HepG2 (cell line): ENCODE measurements around the gene PALM.

ENCODE experiments used
- RFX5 ChIP-seq: IDR thresholded peaks from 2 replicates; pipeline ENCODE4 v1.6.1; 2011; ENCODE audit warnings: low read depth, low read length, improper control_type of control experiment
- ZNF138 ChIP-seq: sonication (generic); formaldehyde crosslinking; IDR thresholded peaks from 2 replicates; pipeline ENCODE4 v1.5.0; 2020; ENCODE audit warnings: mild to moderate bottlenecking, low read depth, missing genetic modification reagents
- TF ChIP-seq, protein P1 (sequence below): sonication (generic); formaldehyde crosslinking; IDR thresholded peaks from 2 replicates; pipeline ENCODE4 v1.8.1; 2023; ENCODE audit warnings: mild to moderate bottlenecking, moderate library complexity, missing genetic modification reagents
- TF ChIP-seq, protein P2 (sequence below): sonication (generic); formaldehyde crosslinking; IDR thresholded peaks from 2 replicates; pipeline ENCODE4 v1.5.0; 2020; ENCODE audit warnings: mild to moderate bottlenecking, missing genetic modification reagents, moderate library complexity

DNA sequence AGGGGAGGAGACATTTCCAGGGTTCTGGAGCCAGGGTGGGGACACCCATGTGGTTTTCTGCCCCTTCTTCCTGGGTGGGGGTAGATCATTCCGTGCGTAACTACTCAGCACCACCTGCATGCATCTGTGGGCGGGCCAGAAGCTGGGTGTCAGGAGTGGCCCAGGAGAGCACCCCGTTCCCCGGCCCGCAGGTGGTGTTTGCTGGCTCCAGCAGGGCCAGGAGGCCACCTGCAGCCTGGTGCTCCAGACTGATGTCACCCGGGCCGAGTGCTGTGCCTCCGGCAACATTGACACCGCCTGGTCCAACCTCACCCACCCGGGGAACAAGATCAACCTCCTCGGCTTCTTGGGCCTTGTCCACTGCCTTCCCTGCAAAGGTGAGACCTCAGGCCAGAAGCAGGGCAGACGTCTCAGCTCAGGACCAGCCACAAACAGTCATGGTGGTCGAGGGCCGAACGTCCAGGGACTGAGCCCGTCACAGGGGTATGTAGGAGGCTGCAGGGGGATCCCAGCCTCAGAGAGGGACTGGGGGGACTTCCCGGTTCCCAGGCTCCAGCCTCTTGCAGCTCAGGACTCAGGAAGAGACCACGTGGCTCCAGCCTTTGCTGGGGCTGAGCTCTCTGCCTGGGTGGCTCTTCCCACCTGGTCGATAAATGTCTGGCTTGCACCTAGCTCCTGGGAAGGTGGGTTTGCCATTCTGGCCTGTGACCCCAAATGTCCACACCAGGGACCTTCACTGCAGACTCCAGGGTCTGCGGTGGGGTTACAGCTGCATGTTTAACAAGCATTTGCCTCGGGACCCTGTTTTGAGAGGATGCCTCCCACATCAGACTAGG is 30.9 kb upstream of the PALM start:
- no peak for TF ChIP-seq RFX5
- TF ChIP-seq, protein P1, sequence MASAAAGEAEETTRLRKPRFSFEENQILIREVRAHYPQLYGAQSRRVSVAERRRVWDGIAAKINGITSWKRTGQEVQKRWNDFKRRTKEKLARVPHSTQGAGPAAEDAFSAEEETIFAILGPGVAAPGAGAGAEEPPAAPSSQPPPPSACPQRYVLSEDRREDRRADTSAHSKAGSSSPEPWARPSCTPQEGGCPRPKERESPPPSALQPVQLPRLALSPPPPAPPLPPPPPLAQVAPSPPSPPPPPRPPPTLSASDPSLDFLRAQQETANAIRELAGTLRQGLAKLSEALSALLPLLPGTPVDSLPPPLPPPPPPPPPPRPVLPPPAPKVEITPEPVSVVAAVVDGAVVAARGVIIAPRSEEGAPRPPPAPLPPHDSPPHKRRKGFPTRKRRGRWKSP (CRISPR knock-in tag), result no peak
- TF ChIP-seq, protein P2, sequence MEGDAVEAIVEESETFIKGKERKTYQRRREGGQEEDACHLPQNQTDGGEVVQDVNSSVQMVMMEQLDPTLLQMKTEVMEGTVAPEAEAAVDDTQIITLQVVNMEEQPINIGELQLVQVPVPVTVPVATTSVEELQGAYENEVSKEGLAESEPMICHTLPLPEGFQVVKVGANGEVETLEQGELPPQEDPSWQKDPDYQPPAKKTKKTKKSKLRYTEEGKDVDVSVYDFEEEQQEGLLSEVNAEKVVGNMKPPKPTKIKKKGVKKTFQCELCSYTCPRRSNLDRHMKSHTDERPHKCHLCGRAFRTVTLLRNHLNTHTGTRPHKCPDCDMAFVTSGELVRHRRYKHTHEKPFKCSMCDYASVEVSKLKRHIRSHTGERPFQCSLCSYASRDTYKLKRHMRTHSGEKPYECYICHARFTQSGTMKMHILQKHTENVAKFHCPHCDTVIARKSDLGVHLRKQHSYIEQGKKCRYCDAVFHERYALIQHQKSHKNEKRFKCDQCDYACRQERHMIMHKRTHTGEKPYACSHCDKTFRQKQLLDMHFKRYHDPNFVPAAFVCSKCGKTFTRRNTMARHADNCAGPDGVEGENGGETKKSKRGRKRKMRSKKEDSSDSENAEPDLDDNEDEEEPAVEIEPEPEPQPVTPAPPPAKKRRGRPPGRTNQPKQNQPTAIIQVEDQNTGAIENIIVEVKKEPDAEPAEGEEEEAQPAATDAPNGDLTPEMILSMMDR (CRISPR knock-in tag), result no peak
- TF ChIP-seq ZNF138 (CRISPR knock-in tag), result no peak
